Measurements from ENCODE around the gene PRKD3. TPM values are rescaled to one million over a fixed set of nuclear protein-coding genes. Genes with fewer than 3 reads are reported as not detected.

PRKD3 gene
- polyA plus RNA-seq: 51.2 TPM

- Mint-ChIP-seq H3K27ac (peak within 1 kb of the TSS; percentile 87 to 96 (median 96)), H3K4me3 (peak within 1 kb of the TSS; percentile 92 to 100 (median 98)), H3K36me3 (peaks cover 1% of the 10 kb centered on the region), H3K9me3 (no peaks in the 10 kb centered on the region), H3K27me3 (no peaks in the 10 kb centered on the region), H3K4me1 (peaks cover 23 to 27% (median 23%) of the 10 kb centered on the region in 3 donors)
These were observed at the start of gene PRKD3 for GRCh38 chr2:37324786-37325624. Gene PRKD3 (minus strand): TSS chr2:37324833. CDS start chr2:37316524, 8,309 bp downstream.

GRCh38 chr2:37372000-37372399 is 47.4 kb upstream of the PRKD3 start:
- H3K27ac Mint-ChIP-seq: no peak overlapping the region
- H3K4me3 Mint-ChIP-seq: no peak overlapping the region
- H3K9me3 Mint-ChIP-seq: no peaks in the 10 kb centered on the region
- H3K4me1 Mint-ChIP-seq: peaks cover 18 to 21% (median 19%) of the 10 kb centered on the region in 3 donors
- peaks cover 1% of the 10 kb centered on the region for H3K36me3 Mint-ChIP-seq
- H3K27me3 Mint-ChIP-seq: peaks cover 3% of the 10 kb centered on the region

GRCh38 chr2:37370666-37371065 is 46.0 kb upstream of the PRKD3 start:
- H3K27ac Mint-ChIP-seq: no peak overlapping the region
- peaks cover 4% of the 10 kb centered on the region for H3K27me3 Mint-ChIP-seq
- H3K4me1 Mint-ChIP-seq: peaks cover 10 to 14% (median 10%) of the 10 kb centered on the region in 3 donors
- H3K36me3 Mint-ChIP-seq: peaks cover 1% of the 10 kb centered on the region
- no peaks in the 10 kb centered on the region for H3K9me3 Mint-ChIP-seq
- no peak overlapping the region for H3K4me3 Mint-ChIP-seq

- Mint-ChIP-seq H3K27me3 (peaks cover 4% of the 10 kb centered on the region), H3K4me3 (peak overlapping the region in 1 of 4 donors; percentile 30), H3K36me3 (peaks cover 1% of the 10 kb centered on the region), H3K9me3 (no peaks in the 10 kb centered on the region), H3K4me1 (peaks cover 4 to 9% (median 7%) of the 10 kb centered on the region in 3 donors), H3K27ac (no peak overlapping the region)
These were observed 43.4 kb upstream of the PRKD3 start for GRCh38 chr2:37367984-37368383.

GRCh38 chr2:37367310-37367709 is 42.7 kb upstream of the PRKD3 start:
- H3K27me3 Mint-ChIP-seq: peaks cover 6% of the 10 kb centered on the region
- H3K9me3 Mint-ChIP-seq: no peaks in the 10 kb centered on the region
- H3K27ac Mint-ChIP-seq: no peak overlapping the region
- no peak overlapping the region for H3K4me3 Mint-ChIP-seq
- no peaks in the 10 kb centered on the region for H3K36me3 Mint-ChIP-seq
- peaks cover 4 to 9% (median 7%) of the 10 kb centered on the region in 3 donors for H3K4me1 Mint-ChIP-seq

- H3K9me3 Mint-ChIP-seq: no peaks in the 10 kb centered on the region
- no peaks in the 10 kb centered on the region for H3K36me3 Mint-ChIP-seq
- peak overlapping the region in 1 of 4 donors; percentile 32 for H3K4me3 Mint-ChIP-seq
- H3K4me1 Mint-ChIP-seq: peaks cover 4 to 9% (median 7%) of the 10 kb centered on the region in 3 donors
- H3K27me3 Mint-ChIP-seq: peaks cover 3% of the 10 kb centered on the region
- H3K27ac Mint-ChIP-seq: no peak overlapping the region
These were observed 42.1 kb upstream of the PRKD3 start for GRCh38 chr2:37366773-37367172.

GRCh38 chr2:37365669-37366068 is 41.0 kb upstream of the PRKD3 start:
- Mint-ChIP-seq H3K27ac (no peak overlapping the region), H3K36me3 (no peaks in the 10 kb centered on the region), H3K4me1 (peaks cover 4 to 9% (median 7%) of the 10 kb centered on the region in 3 donors), H3K27me3 (peaks cover 3% of the 10 kb centered on the region), H3K4me3 (no peak overlapping the region), H3K9me3 (no peaks in the 10 kb centered on the region)

GRCh38 chr2:37364351-37364750 is 39.7 kb upstream of the PRKD3 start:
- Mint-ChIP-seq H3K4me1 (peaks cover 4 to 9% (median 7%) of the 10 kb centered on the region in 3 donors), H3K4me3 (no peak overlapping the region), H3K27ac (no peak overlapping the region), H3K36me3 (no peaks in the 10 kb centered on the region), H3K27me3 (peaks cover 3% of the 10 kb centered on the region), H3K9me3 (no peaks in the 10 kb centered on the region)

GRCh38 chr2:37361994-37362698 is 37.5 kb upstream of the PRKD3 start:
- peaks cover 7% of the 10 kb centered on the region for H3K27me3 Mint-ChIP-seq
- peaks cover 4 to 8% (median 7%) of the 10 kb centered on the region in 3 donors for H3K4me1 Mint-ChIP-seq
- H3K4me3 Mint-ChIP-seq: no peak overlapping the region
- no peaks in the 10 kb centered on the region for H3K9me3 Mint-ChIP-seq
- peaks cover 1% of the 10 kb centered on the region for H3K36me3 Mint-ChIP-seq
- no peak overlapping the region for H3K27ac Mint-ChIP-seq

- Mint-ChIP-seq H3K4me1 (peaks cover under 1 to 2% (median 1%) of the 10 kb centered on the region in 3 donors), H3K36me3 (peaks cover 1% of the 10 kb centered on the region), H3K27me3 (peaks cover 8% of the 10 kb centered on the region), H3K27ac (no peak overlapping the region), H3K4me3 (no peak overlapping the region), H3K9me3 (no peaks in the 10 kb centered on the region)
These were observed 36.7 kb upstream of the PRKD3 start for GRCh38 chr2:37361216-37361815.

- Mint-ChIP-seq H3K4me3 (no peak overlapping the region), H3K4me1 (peaks cover 0 to 7% (median 0%) of the 10 kb centered on the region in 3 donors), H3K27ac (no peak overlapping the region), H3K36me3 (peaks cover 4% of the 10 kb centered on the region), H3K27me3 (peaks cover 11% of the 10 kb centered on the region), H3K9me3 (no peaks in the 10 kb centered on the region)
These were observed 33.8 kb upstream of the PRKD3 start for GRCh38 chr2:37358466-37358865.

GRCh38 chr2:37357530-37357929 is 32.9 kb upstream of the PRKD3 start:
- H3K9me3 Mint-ChIP-seq: no peaks in the 10 kb centered on the region
- peaks cover 10% of the 10 kb centered on the region for H3K27me3 Mint-ChIP-seq
- peaks cover 4% of the 10 kb centered on the region for H3K36me3 Mint-ChIP-seq
- H3K4me3 Mint-ChIP-seq: no peak overlapping the region
- no peak overlapping the region for H3K27ac Mint-ChIP-seq
- H3K4me1 Mint-ChIP-seq: peaks cover 0 to 7% (median 0%) of the 10 kb centered on the region in 3 donors

- Mint-ChIP-seq H3K27ac (no peak overlapping the region), H3K9me3 (no peaks in the 10 kb centered on the region), H3K36me3 (peaks cover 4% of the 10 kb centered on the region), H3K4me3 (no peak overlapping the region), H3K4me1 (peaks cover 0 to 7% (median 0%) of the 10 kb centered on the region in 3 donors), H3K27me3 (peaks cover 9% of the 10 kb centered on the region)
These were observed 32.4 kb upstream of the PRKD3 start for GRCh38 chr2:37357069-37357468.

GRCh38 chr2:37356299-37356698 is 31.7 kb upstream of the PRKD3 start:
- H3K27ac Mint-ChIP-seq: no peak overlapping the region
- H3K27me3 Mint-ChIP-seq: peaks cover 9% of the 10 kb centered on the region

GRCh38 chr2:37355735-37356134 is 31.1 kb upstream of the PRKD3 start:
- peaks cover 9% of the 10 kb centered on the region for H3K27me3 Mint-ChIP-seq

More at GRCh38 chr2:37356299-37356698, 31.7 kb upstream of the PRKD3 start:
- H3K9me3 Mint-ChIP-seq: no peaks in the 10 kb centered on the region
- H3K36me3 Mint-ChIP-seq: peaks cover 4% of the 10 kb centered on the region
- peaks cover 0 to 7% (median 0%) of the 10 kb centered on the region in 3 donors for H3K4me1 Mint-ChIP-seq
- no peak overlapping the region for H3K4me3 Mint-ChIP-seq

More at GRCh38 chr2:37355735-37356134, 31.1 kb upstream of the PRKD3 start:
- Mint-ChIP-seq H3K27ac (no peak overlapping the region), H3K36me3 (peaks cover 4% of the 10 kb centered on the region), H3K4me3 (no peak overlapping the region), H3K4me1 (peaks cover 1 to 9% (median 2%) of the 10 kb centered on the region in 3 donors), H3K9me3 (no peaks in the 10 kb centered on the region)

Measured in IgD-negative memory B cell (primary cell).